IPS DF 6.9 (cell line): ENCODE data around the gene SFMBT2.

Experiments
- DNase-seq: peaks from one replicate; pipeline ENCODE4 v3.0.0-alpha.2; 2013; ENCODE audit warnings: low read depth, low spot score
- H3K27ac ChIP-seq: one replicate; pipeline ENCODE4 v1.5.1; 2013; ENCODE audit warnings: low read length, control low read depth
- H3K27me3 ChIP-seq: 2 replicates; pipeline ENCODE4 v1.6.1; 2013; ENCODE audit warnings: mild to moderate bottlenecking, low read length; ENCODE audit not compliant: control insufficient read depth, insufficient read depth
- H3K36me3 ChIP-seq: 2 replicates; pipeline ENCODE4 v1.6.1; 2013; ENCODE audit warnings: low read length; ENCODE audit not compliant: control insufficient read depth, insufficient read depth
- H3K4me1 ChIP-seq: 2 replicates; pipeline ENCODE4 v1.6.1; 2013; ENCODE audit warnings: low read length; ENCODE audit not compliant: control insufficient read depth, insufficient read depth
- H3K4me3 ChIP-seq: 2 replicates; pipeline ENCODE4 v1.5.1; 2013; ENCODE audit warnings: mild to moderate bottlenecking, low read length
- H3K9me3 ChIP-seq: 2 replicates; pipeline ENCODE4 v1.6.1; 2013; ENCODE audit warnings: low read length, inconsistent platforms; ENCODE audit not compliant: control insufficient read depth, insufficient read depth
- WGBS: extraction: QIAGEN DNeasy Blood & Tissue Kit; methylation state at CpG from one replicate; pipeline ENCODE4 v1.1.7; 2013; ENCODE audit warnings: mixed read lengths, missing lambda C conversion rate; ENCODE audit not compliant: insufficient read length, insufficient coverage; 5-methylcytosine and 5-hydroxymethylcytosine counted together

Gene SFMBT2

GRCh38 chr10:7260412-7260900 lies 150.4 kb downstream of the SFMBT2 start:
- Histone ChIP-seq H3K4me3 (no peak overlapping the region), H3K36me3 (0 out of 2 replicates have a peak, but pooled peaks cover 3% of the 10 kb centered on the region), H3K27me3 (no peaks in the 10 kb centered on the region), H3K27ac (no peak overlapping the region), H3K4me1 (no peaks in the 10 kb centered on the region), H3K9me3 (no peaks in the 10 kb centered on the region)
- WGBS: no CpG with 5 or more reads among the region's 3 CpGs
- DNase-seq: peak; percentile 64

GRCh38 chr10:7258948-7259523 lies 151.8 kb downstream of the SFMBT2 start:
- no peak for DNase-seq
- 0 out of 2 replicates have a peak, but pooled peaks cover 3% of the 10 kb centered on the region for H3K36me3 ChIP-seq
- no peak overlapping the region for H3K4me3 ChIP-seq
- no peaks in the 10 kb centered on the region for H3K4me1 ChIP-seq
- no peaks in the 10 kb centered on the region for H3K27me3 ChIP-seq
- WGBS: no CpG with 5 or more reads among the region's 8 CpGs
- H3K27ac ChIP-seq: no peak overlapping the region
- H3K9me3 ChIP-seq: no peaks in the 10 kb centered on the region

- Histone ChIP-seq H3K9me3 (no peaks in the 10 kb centered on the region), H3K4me3 (no peak overlapping the region), H3K36me3 (0 out of 2 replicates have a peak, but pooled peaks cover 3% of the 10 kb centered on the region), H3K27ac (no peak overlapping the region), H3K4me1 (no peaks in the 10 kb centered on the region), H3K27me3 (no peaks in the 10 kb centered on the region)
- no peak for DNase-seq
- no CpG with 5 or more reads among the region's 2 CpGs for WGBS
Measured at GRCh38 chr10:7255517-7255916, 155.3 kb downstream of the SFMBT2 start.

- DNase-seq: no peak
- Histone ChIP-seq H3K4me3 (no peak overlapping the region), H3K36me3 (peaks cover 2% of the 10 kb centered on the region; the same call in 1 of the 2 replicates), H3K27ac (no peak overlapping the region), H3K4me1 (0 out of 2 replicates have a peak, but pooled peaks cover 1% of the 10 kb centered on the region), H3K9me3 (no peaks in the 10 kb centered on the region), H3K27me3 (no peaks in the 10 kb centered on the region)
- WGBS: no CpG with 5 or more reads among the region's 12 CpGs
Measured at GRCh38 chr10:7251696-7252465, 159.0 kb downstream of the SFMBT2 start.

GRCh38 chr10:7250236-7250635 lies 160.6 kb downstream of the SFMBT2 start:
- Histone ChIP-seq H3K36me3 (peaks cover 2% of the 10 kb centered on the region; the same call in 1 of the 2 replicates), H3K27me3 (no peaks in the 10 kb centered on the region), H3K9me3 (no peaks in the 10 kb centered on the region), H3K4me1 (0 out of 2 replicates have a peak, but pooled peaks cover 1% of the 10 kb centered on the region), H3K4me3 (no peak overlapping the region), H3K27ac (no peak overlapping the region)
- DNase-seq: no peak
- no CpG with 5 or more reads among the region's 5 CpGs for WGBS

- WGBS: no CpG with 5 or more reads among the region's 11 CpGs
- Histone ChIP-seq H3K27ac (no peak overlapping the region), H3K4me1 (0 out of 2 replicates have a peak, but pooled peaks cover 1% of the 10 kb centered on the region), H3K4me3 (no peak overlapping the region), H3K36me3 (peaks cover 2% of the 10 kb centered on the region; the same call in 1 of the 2 replicates), H3K27me3 (no peaks in the 10 kb centered on the region), H3K9me3 (no peaks in the 10 kb centered on the region)
- DNase-seq: no peak
Measured at GRCh38 chr10:7248585-7249164, 162.2 kb downstream of the SFMBT2 start.

GRCh38 chr10:7248148-7248547 lies 162.7 kb downstream of the SFMBT2 start:
- Histone ChIP-seq H3K27me3 (no peaks in the 10 kb centered on the region), H3K4me3 (no peak overlapping the region), H3K36me3 (peaks cover 2% of the 10 kb centered on the region; the same call in 1 of the 2 replicates), H3K9me3 (no peaks in the 10 kb centered on the region), H3K4me1 (0 out of 2 replicates have a peak, but pooled peaks cover 1% of the 10 kb centered on the region), H3K27ac (no peak overlapping the region)
- WGBS: no CpG with 5 or more reads among the region's 8 CpGs
- no peak for DNase-seq

GRCh38 chr10:7245505-7245904 lies 165.3 kb downstream of the SFMBT2 start:
- no peak for DNase-seq
- H3K36me3 ChIP-seq: peaks cover 2% of the 10 kb centered on the region; the same call in 1 of the 2 replicates
- H3K9me3 ChIP-seq: no peaks in the 10 kb centered on the region
- H3K4me3 ChIP-seq: no peak overlapping the region
- H3K27me3 ChIP-seq: no peaks in the 10 kb centered on the region
- WGBS: 100% methylated on average over 1 of the region's 4 CpGs
- H3K4me1 ChIP-seq: 0 out of 2 replicates have a peak, but pooled peaks cover 1% of the 10 kb centered on the region
- no peak overlapping the region for H3K27ac ChIP-seq

- no peaks in the 10 kb centered on the region for H3K9me3 ChIP-seq
- 0 out of 2 replicates have a peak, but pooled peaks cover under 1% of the 10 kb centered on the region for H3K4me1 ChIP-seq
- H3K27me3 ChIP-seq: no peaks in the 10 kb centered on the region
- DNase-seq: no peak
- no peak overlapping the region for H3K4me3 ChIP-seq
- WGBS: no CpG with 5 or more reads among the region's 3 CpGs
- H3K36me3 ChIP-seq: peaks cover 2% of the 10 kb centered on the region; the same call in 1 of the 2 replicates
- H3K27ac ChIP-seq: no peak overlapping the region
Measured at GRCh38 chr10:7243873-7244272, 167.0 kb downstream of the SFMBT2 start.

GRCh38 chr10:7243139-7243538 lies 167.7 kb downstream of the SFMBT2 start:
- Histone ChIP-seq H3K27me3 (no peaks in the 10 kb centered on the region), H3K36me3 (peaks cover under 1% of the 10 kb centered on the region; the same call in 1 of the 2 replicates), H3K27ac (no peak overlapping the region), H3K4me1 (no peaks in the 10 kb centered on the region), H3K9me3 (no peaks in the 10 kb centered on the region), H3K4me3 (no peak overlapping the region)
- no CpG with 5 or more reads among the region's 6 CpGs for WGBS
- no peak for DNase-seq
